ENCODE data around the gene NRTN.

NRTN gene

DNA sequence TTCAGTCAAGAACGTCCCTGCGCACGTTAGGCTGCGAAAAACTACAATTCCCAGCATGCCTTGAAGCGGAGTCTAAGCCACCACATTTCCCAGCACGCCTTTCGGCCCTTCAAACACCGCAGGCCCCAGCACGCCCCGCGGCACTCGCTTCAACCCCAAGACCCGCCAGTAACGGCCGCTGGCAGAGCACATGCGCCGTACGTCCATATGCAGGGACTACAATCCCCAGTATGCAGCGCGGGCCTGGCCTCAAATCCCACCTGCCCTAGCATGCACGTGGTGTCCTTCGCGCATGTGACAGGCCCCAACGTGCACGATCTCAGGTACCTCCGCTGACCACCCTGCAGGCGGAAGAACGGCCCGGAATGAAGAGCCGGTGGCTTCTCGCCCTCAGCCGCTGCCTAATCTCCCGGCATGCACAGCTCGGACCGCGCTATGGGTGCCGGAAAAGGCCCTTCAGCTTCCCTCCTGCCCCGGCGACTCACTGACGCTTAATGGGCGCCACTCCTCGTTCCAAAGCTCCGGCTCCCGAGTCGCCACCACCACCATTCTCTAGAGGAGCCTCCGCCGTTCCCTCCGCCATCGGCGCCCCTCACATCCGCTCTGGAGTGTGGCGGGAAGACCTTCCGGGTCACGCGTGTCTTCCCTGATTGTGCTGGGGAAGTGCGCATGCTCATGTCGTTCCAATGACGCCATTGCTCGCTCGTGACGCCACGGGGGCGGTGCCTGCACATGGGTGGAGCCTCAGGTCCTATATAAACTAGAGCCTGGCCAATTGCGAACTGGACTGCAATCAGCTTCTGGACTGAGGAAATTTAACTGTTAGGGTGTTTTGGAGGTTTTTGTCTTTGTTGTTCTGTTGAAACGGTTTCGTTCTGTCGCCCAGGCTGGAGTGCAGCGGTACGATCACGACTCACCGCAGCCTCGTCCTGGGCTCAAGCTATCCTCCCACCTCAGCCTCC is 14.0 kb upstream of the NRTN start, which contains the start of gene DUS3L:
Gene DUS3L (minus strand): TSS at position 605 of the 962 bp plus-strand sequence. CDS start 22 bp downstream, at position 583.
- H3K9me3 ChIP-seq (ENCODE audit: insufficient read depth, low read length) = no peaks in the 10 kb centered on the region
- peak within 1 kb of the TSS; percentile 61; the same call in 1 of the 2 replicates for H2AFZ ChIP-seq (ENCODE audit: low read depth, low read length)
- peak within 1 kb of the TSS; percentile 87 for H3K9ac ChIP-seq (ENCODE audit: low read length)
- peaks cover 9% of the 10 kb centered on the region for H3K4me1 ChIP-seq (ENCODE audit: low read length)
- peak within 1 kb of the TSS; percentile 77 for H3K4me3 ChIP-seq (ENCODE audit: low read length)
- H3K79me2 ChIP-seq (ENCODE audit: low read length) = peaks cover 16% of the 10 kb centered on the region
- H3K36me3 ChIP-seq (replicated peaks; ENCODE audit: low read depth, low read length) = peaks cover 37% of the 10 kb centered on the region
- TF ChIP-seq EZH2phosphoT487 (IDR thresholded peaks at IDR 0.05; ENCODE audit: low read depth) = no peak
- no peaks in the 10 kb centered on the region for H3K27me3 ChIP-seq (ENCODE audit: low read depth, low read length)
- H3K4me2 ChIP-seq (ENCODE audit: low read length) = peak within 1 kb of the TSS; percentile 75
- 0 out of 2 replicates have a peak, but pooled peaks cover 3% of the 10 kb centered on the region for H4K20me1 ChIP-seq (ENCODE audit: insufficient read depth, low read length)
- peak within 1 kb of the TSS; percentile 81 for H3K27ac ChIP-seq (ENCODE audit: low read length)

DNA sequence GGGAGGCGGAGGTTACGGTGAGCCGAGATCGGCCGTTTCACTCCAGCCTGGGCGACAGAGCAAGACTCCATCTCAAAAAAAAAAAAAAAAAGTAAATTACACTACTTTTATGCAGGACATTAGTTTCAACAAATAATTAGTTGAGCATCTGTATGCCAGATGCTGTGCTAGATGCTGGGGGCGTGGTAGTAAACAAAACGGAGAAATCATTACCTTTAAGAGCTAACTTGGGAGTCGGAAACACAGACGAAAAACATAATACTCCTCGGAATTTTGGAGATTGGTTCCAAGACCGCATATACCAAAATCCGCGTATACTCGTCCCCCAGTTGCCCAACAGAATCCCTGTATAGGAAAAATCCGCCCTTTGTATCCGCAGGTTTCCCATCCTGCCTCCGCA is 12.6 kb upstream of the NRTN start:
- Histone ChIP-seq H3K9me3 (ENCODE audit: insufficient read depth, low read length) (no peaks in the 10 kb centered on the region), H3K27ac (ENCODE audit: low read length) (no peak overlapping the region), H4K20me1 (ENCODE audit: insufficient read depth, low read length) (0 out of 2 replicates have a peak, but pooled peaks cover 3% of the 10 kb centered on the region), H3K4me2 (ENCODE audit: low read length) (no peak overlapping the region), H3K79me2 (ENCODE audit: low read length) (peaks cover 16% of the 10 kb centered on the region), H3K4me1 (ENCODE audit: low read length) (peaks cover 9% of the 10 kb centered on the region), H3K27me3 (ENCODE audit: low read depth, low read length) (no peaks in the 10 kb centered on the region), H2AFZ (ENCODE audit: low read depth, low read length) (no peak overlapping the region), H3K9ac (ENCODE audit: low read length) (no peak overlapping the region), H3K4me3 (ENCODE audit: low read length) (no peak overlapping the region), H3K36me3 (replicated peaks; ENCODE audit: low read depth, low read length) (peaks cover 24% of the 10 kb centered on the region)
- TF ChIP-seq, protein P1, sequence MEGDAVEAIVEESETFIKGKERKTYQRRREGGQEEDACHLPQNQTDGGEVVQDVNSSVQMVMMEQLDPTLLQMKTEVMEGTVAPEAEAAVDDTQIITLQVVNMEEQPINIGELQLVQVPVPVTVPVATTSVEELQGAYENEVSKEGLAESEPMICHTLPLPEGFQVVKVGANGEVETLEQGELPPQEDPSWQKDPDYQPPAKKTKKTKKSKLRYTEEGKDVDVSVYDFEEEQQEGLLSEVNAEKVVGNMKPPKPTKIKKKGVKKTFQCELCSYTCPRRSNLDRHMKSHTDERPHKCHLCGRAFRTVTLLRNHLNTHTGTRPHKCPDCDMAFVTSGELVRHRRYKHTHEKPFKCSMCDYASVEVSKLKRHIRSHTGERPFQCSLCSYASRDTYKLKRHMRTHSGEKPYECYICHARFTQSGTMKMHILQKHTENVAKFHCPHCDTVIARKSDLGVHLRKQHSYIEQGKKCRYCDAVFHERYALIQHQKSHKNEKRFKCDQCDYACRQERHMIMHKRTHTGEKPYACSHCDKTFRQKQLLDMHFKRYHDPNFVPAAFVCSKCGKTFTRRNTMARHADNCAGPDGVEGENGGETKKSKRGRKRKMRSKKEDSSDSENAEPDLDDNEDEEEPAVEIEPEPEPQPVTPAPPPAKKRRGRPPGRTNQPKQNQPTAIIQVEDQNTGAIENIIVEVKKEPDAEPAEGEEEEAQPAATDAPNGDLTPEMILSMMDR (IDR thresholded peaks at IDR 0.05; ENCODE audit: low read depth, low read length) = no peak
- TF ChIP-seq EZH2phosphoT487 (IDR thresholded peaks at IDR 0.05; ENCODE audit: low read depth) = no peak

DNA sequence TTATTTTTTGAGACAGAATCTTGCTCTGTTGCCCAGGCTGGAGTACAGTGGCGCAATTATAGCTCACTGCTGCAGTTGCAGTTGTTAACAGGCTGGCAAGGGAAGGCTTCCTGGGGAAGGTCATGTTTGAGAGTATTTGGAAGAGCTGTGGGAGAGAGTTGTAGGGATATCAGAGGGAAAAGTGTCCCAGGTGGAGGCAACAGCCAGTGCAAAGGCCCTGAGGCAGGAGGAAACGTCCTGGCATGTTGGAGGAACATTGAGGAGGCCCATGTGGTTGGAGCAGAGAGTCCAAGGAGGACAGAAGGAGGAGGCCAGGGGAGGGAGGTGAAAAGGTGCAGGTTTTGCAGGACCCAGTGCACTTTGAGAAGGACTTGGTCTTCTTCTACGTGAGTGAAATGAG is 11.7 kb upstream of the NRTN start:
- no peaks in the 10 kb centered on the region for H3K27me3 ChIP-seq (ENCODE audit: low read depth, low read length)
- no peak overlapping the region for H2AFZ ChIP-seq (ENCODE audit: low read depth, low read length)
- no peak overlapping the region for H3K4me3 ChIP-seq (ENCODE audit: low read length)
- H3K27ac ChIP-seq (ENCODE audit: low read length) = no peak overlapping the region
- H3K9ac ChIP-seq (ENCODE audit: low read length) = no peak overlapping the region
- H3K9me3 ChIP-seq (ENCODE audit: insufficient read depth, low read length) = no peaks in the 10 kb centered on the region
- H3K4me2 ChIP-seq (ENCODE audit: low read length) = no peak overlapping the region
- TF ChIP-seq, protein P1 (IDR thresholded peaks at IDR 0.05; ENCODE audit: low read depth, low read length) = no peak
- TF ChIP-seq EZH2phosphoT487 (IDR thresholded peaks at IDR 0.05; ENCODE audit: low read depth) = no peak
- H4K20me1 ChIP-seq (ENCODE audit: insufficient read depth, low read length) = 0 out of 2 replicates have a peak, but pooled peaks cover 3% of the 10 kb centered on the region
- H3K36me3 ChIP-seq (replicated peaks; ENCODE audit: low read depth, low read length) = peaks cover 16% of the 10 kb centered on the region
- peaks cover 16% of the 10 kb centered on the region for H3K79me2 ChIP-seq (ENCODE audit: low read length)
- H3K4me1 ChIP-seq (ENCODE audit: low read length) = peaks cover 9% of the 10 kb centered on the region

DNA sequence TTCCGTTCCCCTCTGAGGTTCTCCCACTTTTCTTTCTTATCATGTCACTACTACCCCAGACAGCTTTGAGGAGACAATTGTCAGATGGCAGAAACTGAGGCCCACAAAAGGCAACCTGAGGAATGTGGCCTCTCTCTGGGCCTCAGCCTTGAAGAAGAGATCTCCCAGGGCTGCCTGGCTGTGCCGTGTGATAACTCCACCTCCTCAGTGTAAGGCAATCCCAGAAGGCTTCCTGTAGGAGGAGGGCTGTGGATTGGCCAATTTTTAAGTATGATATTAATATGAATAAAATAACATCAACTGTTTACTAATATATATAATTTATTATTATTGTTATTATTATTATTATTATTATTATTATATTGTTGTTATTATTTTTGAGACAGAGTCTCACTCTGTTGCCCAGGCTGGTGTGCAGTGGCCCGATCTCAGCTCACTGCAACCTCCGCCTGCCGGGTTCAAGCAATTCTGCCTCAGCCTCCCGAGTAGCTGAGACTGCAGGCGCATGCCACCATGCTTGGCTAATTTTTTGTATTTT is 9.4 kb upstream of the NRTN start:
- no peak overlapping the region for H3K4me2 ChIP-seq (ENCODE audit: low read length)
- H3K27me3 ChIP-seq (ENCODE audit: low read depth, low read length) = no peaks in the 10 kb centered on the region
- no peaks in the 10 kb centered on the region for H3K36me3 ChIP-seq (replicated peaks; ENCODE audit: low read depth, low read length)
- TF ChIP-seq EZH2phosphoT487 (IDR thresholded peaks at IDR 0.05; ENCODE audit: low read depth) = no peak
- TF ChIP-seq, protein P1 (IDR thresholded peaks at IDR 0.05; ENCODE audit: low read depth, low read length) = no peak
- no peak overlapping the region for H2AFZ ChIP-seq (ENCODE audit: low read depth, low read length)
- H4K20me1 ChIP-seq (ENCODE audit: insufficient read depth, low read length) = no peaks in the 10 kb centered on the region
- no peak overlapping the region for H3K9ac ChIP-seq (ENCODE audit: low read length)
- H3K4me1 ChIP-seq (ENCODE audit: low read length) = peaks cover 3% of the 10 kb centered on the region; the same call in 1 of the 2 replicates
- H3K79me2 ChIP-seq (ENCODE audit: low read length) = no peaks in the 10 kb centered on the region
- H3K27ac ChIP-seq (ENCODE audit: low read length) = no peak overlapping the region
- H3K9me3 ChIP-seq (ENCODE audit: insufficient read depth, low read length) = no peaks in the 10 kb centered on the region
- no peak overlapping the region for H3K4me3 ChIP-seq (ENCODE audit: low read length)

All from OCI-LY3 (cell line).